ENCODE data around the gene PRPF40A.

DNA sequence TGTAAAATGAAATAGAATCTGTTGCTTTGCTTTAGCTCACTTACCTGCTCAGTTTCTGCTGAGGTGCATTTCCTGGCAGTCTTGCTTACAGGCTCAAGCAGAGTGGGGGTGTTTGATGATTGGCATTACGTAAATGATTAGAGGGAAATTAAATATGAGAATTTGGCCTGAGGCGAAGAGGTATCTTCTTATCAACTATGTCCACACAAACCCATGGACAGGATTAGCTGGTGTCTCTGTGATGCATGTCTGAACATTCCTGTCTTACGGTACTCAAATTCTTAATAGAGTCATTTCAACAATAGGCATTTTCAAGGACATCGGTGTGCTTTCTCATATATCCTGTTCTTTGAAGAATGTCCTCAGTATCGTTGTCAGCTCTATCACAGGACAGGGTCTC, 102.1 kb downstream of the PRPF40A start:
- TF ChIP-seq CTCF (IDR thresholded peaks at IDR 0.05; ENCODE audit: insufficient read depth, low read depth, low read length) (no peak), EZH2 (IDR thresholded peaks at IDR 0.05; ENCODE audit: insufficient read depth, low read length) (no peak)

All from astrocyte (in vitro differentiated cells and primary cell).